ENCODE data around the gene POMP.

The POMP gene

DNA sequence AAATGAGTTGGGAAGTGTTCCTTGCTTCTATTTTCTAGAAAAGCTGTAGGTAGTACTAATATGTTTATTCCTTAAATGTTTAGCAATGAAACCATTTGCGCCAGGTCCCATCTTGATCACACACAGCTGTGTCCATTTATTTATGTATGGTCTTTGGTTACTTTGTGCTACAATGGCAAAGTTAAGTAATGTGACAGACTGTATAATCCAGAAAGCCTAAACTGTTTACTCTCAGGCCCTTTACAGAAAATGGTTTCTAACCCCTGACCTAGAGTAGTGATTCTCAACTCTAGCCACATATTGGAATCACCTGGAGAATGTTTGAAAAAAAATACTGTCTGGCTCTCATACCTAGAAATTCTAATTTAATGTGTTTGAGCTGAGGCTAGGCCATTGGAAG, 38.5 kb downstream of the POMP start:
- peaks cover 31% of the 10 kb centered on the region for H3K36me3 ChIP-seq (replicated peaks; ENCODE audit: low read depth, low read length)
- no peaks in the 10 kb centered on the region for H3K9me3 ChIP-seq (ENCODE audit: insufficient read depth, low read length)
- H3K9ac ChIP-seq (ENCODE audit: low read length), result no peak overlapping the region
- H4K20me1 ChIP-seq (ENCODE audit: insufficient read depth, low read length), result no peaks in the 10 kb centered on the region
- no peak for TF ChIP-seq EZH2phosphoT487 (IDR thresholded peaks at IDR 0.05; ENCODE audit: low read depth)
- TF ChIP-seq CTCF (IDR thresholded peaks at IDR 0.05; ENCODE audit: low read depth, low read length), result no peak
- no peaks in the 10 kb centered on the region for H3K4me1 ChIP-seq (ENCODE audit: low read length)
- no peak overlapping the region for H3K27ac ChIP-seq (ENCODE audit: low read length)
- H2AFZ ChIP-seq (ENCODE audit: low read depth, low read length), result no peak overlapping the region
- H3K4me2 ChIP-seq (ENCODE audit: low read length), result no peak overlapping the region
- no peaks in the 10 kb centered on the region for H3K27me3 ChIP-seq (ENCODE audit: low read depth, low read length)
- H3K79me2 ChIP-seq (ENCODE audit: low read length), result no peaks in the 10 kb centered on the region
- no peak overlapping the region for H3K4me3 ChIP-seq (ENCODE audit: low read length)

DNA sequence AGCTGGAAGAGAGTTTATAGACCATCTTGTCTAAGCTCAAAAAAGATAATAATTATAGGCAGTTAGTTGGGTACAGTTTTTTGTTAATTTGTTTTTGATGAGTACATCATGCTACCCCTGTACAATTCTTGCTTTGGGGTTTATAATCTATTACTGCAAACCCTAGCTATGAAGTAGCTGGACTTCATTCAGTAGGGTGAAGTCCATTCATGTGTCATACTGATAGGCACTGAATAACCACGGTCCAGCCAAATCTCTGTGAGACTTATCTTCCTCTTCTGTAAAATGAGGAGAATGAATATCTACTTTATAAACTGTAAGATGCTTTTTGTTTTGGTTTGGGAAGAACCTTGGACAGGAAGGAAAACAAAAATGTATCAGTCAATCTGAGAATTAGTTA, 40.3 kb downstream of the POMP start:
- TF ChIP-seq CTCF (IDR thresholded peaks at IDR 0.05; ENCODE audit: low read depth, low read length) (no peak), EZH2phosphoT487 (IDR thresholded peaks at IDR 0.05; ENCODE audit: low read depth) (no peak)
- no peaks in the 10 kb centered on the region for H4K20me1 ChIP-seq (ENCODE audit: insufficient read depth, low read length)
- H3K79me2 ChIP-seq (ENCODE audit: low read length), result no peaks in the 10 kb centered on the region

DNA sequence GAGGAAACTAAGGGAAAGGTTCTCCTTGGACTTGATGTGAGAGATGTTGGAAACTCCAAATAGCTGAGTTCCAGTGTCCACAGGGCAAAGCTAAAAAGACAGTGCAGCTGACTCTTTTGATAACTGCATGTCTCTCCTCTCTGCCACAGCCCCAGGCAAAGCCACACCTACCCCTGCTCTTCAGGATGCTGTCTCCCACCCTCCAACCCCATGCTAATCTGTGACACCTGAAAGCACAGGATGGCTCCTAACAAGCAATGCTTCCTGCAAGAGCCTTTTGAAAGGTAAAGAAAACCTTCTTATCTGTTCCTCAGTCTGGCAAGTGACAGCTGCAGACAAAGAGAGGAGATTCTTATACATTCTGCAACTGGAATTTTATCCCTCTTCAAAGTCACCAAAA, 45.4 kb downstream of the POMP start:
- peaks cover 31% of the 10 kb centered on the region for H3K36me3 ChIP-seq (replicated peaks; ENCODE audit: low read depth, low read length)
- no peak overlapping the region for H2AFZ ChIP-seq (ENCODE audit: low read depth, low read length)
- no peaks in the 10 kb centered on the region for H4K20me1 ChIP-seq (ENCODE audit: insufficient read depth, low read length)
- no peaks in the 10 kb centered on the region for H3K79me2 ChIP-seq (ENCODE audit: low read length)
- H3K4me3 ChIP-seq (ENCODE audit: low read length), result no peak overlapping the region
- TF ChIP-seq EZH2phosphoT487 (IDR thresholded peaks at IDR 0.05; ENCODE audit: low read depth) (no peak), CTCF (IDR thresholded peaks at IDR 0.05; ENCODE audit: low read depth, low read length) (no peak)
- no peaks in the 10 kb centered on the region for H3K27me3 ChIP-seq (ENCODE audit: low read depth, low read length)
- H3K4me2 ChIP-seq (ENCODE audit: low read length), result peak overlapping the region; percentile 64
- peak overlapping the region; percentile 74 for H3K27ac ChIP-seq (ENCODE audit: low read length)
- no peaks in the 10 kb centered on the region for H3K9me3 ChIP-seq (ENCODE audit: insufficient read depth, low read length)
- H3K9ac ChIP-seq (ENCODE audit: low read length), result peak overlapping the region; percentile 31; the same call in 1 of the 2 replicates
- peaks cover 42% of the 10 kb centered on the region for H3K4me1 ChIP-seq (ENCODE audit: low read length)

More for the DNA sequence above, 40.3 kb downstream of the POMP start:
- peaks cover 43% of the 10 kb centered on the region for H3K36me3 ChIP-seq (replicated peaks; ENCODE audit: low read depth, low read length)
- no peak overlapping the region for H3K4me2 ChIP-seq (ENCODE audit: low read length)
- H3K4me1 ChIP-seq (ENCODE audit: low read length), result peaks cover 6% of the 10 kb centered on the region
- H3K4me3 ChIP-seq (ENCODE audit: low read length), result no peak overlapping the region
- H3K27ac ChIP-seq (ENCODE audit: low read length), result no peak overlapping the region
- H2AFZ ChIP-seq (ENCODE audit: low read depth, low read length), result no peak overlapping the region
- H3K9me3 ChIP-seq (ENCODE audit: insufficient read depth, low read length), result no peaks in the 10 kb centered on the region
- no peaks in the 10 kb centered on the region for H3K27me3 ChIP-seq (ENCODE audit: low read depth, low read length)
- H3K9ac ChIP-seq (ENCODE audit: low read length), result no peak overlapping the region

DNA sequence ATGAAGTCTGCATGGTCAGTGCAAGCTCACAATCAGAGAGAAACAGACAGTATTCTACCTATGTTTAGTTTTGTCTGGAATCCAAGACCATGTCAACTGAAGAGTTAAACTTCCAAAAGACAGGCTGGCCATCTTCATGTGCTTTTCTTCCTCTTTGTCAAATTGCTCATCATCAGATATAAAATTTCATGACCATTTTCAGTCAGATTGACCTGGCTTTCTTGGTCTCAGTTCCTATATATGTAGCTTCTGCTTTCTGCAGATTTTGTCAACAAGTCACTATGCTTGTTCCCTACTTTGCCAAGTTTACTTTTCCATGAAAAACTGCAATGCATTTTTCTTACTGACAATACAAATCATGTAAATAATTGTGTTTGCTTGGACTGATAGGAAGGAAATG, 46.0 kb downstream of the POMP start:
- TF ChIP-seq EZH2phosphoT487 (IDR thresholded peaks at IDR 0.05; ENCODE audit: low read depth), result no peak
- TF ChIP-seq CTCF (IDR thresholded peaks at IDR 0.05; ENCODE audit: low read depth, low read length), result no peak
- Histone ChIP-seq H3K27me3 (ENCODE audit: low read depth, low read length) (no peaks in the 10 kb centered on the region), H3K4me3 (ENCODE audit: low read length) (peak overlapping the region; percentile 29)

More for the DNA sequence above, 46.0 kb downstream of the POMP start:
- Histone ChIP-seq H3K9ac (ENCODE audit: low read length) (peak overlapping the region; percentile 31; the same call in 1 of the 2 replicates), H3K4me1 (ENCODE audit: low read length) (peaks cover 47% of the 10 kb centered on the region), H4K20me1 (ENCODE audit: insufficient read depth, low read length) (no peaks in the 10 kb centered on the region), H3K4me2 (ENCODE audit: low read length) (peak overlapping the region; percentile 64), H3K27ac (ENCODE audit: low read length) (peak overlapping the region; percentile 74), H3K9me3 (ENCODE audit: insufficient read depth, low read length) (no peaks in the 10 kb centered on the region), H2AFZ (ENCODE audit: low read depth, low read length) (no peak overlapping the region), H3K36me3 (replicated peaks; ENCODE audit: low read depth, low read length) (peaks cover 25% of the 10 kb centered on the region), H3K79me2 (ENCODE audit: low read length) (no peaks in the 10 kb centered on the region)

All from OCI-LY3 (cell line).